ENCODE results near the gene VAMP2.

- TF ChIP-seq RAD21 (IDR thresholded peaks at IDR 0.05; ENCODE audit: low read depth) (no peak), TCF12 (IDR thresholded peaks at IDR 0.05; ENCODE audit: low read depth) (no peak), REST (IDR thresholded peaks at IDR 0.05; ENCODE audit: low read depth) (no peak), NFIC (IDR thresholded peaks at IDR 0.05) (no peak), MAX (IDR thresholded peaks at IDR 0.05) (no peak), FOXM1 (IDR thresholded peaks at IDR 0.05; ENCODE audit: borderline replicate concordance, low read depth) (no peak), YY1 (IDR thresholded peaks at IDR 0.05; ENCODE audit: low read depth) (no peak), EGR1 (IDR thresholded peaks at IDR 0.05) (no peak), EP300 (IDR thresholded peaks at IDR 0.05; ENCODE audit: borderline replicate concordance) (no peak)
These were observed 52.3 kb downstream of the VAMP2 start for GRCh38 chr17:8110456-8110804.
